WTC11 (cell line): ENCODE data around the gene BACE1-AS. TPM values are rescaled to one million over a fixed set of nuclear protein-coding genes. Genes with fewer than 3 reads are reported as not detected.

Experiments used
- ATAC-seq: fragments of 200-7000 bp; cut with Tn5 transposase; 2 replicates; pipeline ENCODE4 v1.10.0; 2021; ENCODE audit warnings: mild to moderate bottlenecking, moderate library complexity
- CTCF ChIA-PET: fragments of 300-600 bp; sonication (Branson Sonifier 250); formaldehyde crosslinking; loops from one replicate; lab custom pipeline; 2021; ENCODE audit warnings: antibody characterized with exemption; lab: Charles Lee
- POLR2A ChIA-PET: fragments of 350-600 bp; sonication (Branson Sonifier 250); formaldehyde crosslinking; loops from one replicate; lab custom pipeline; 2021; ENCODE audit warnings: antibody characterized with exemption; lab: Charles Lee
- DNase-seq: peaks from one replicate; pipeline ENCODE4 v3.0.0; 2021; ENCODE audit warnings: low spot score
- H3K27ac Mint-ChIP-seq: 2 replicates; pipeline ENCODE4 v1.8.0; 2021; ENCODE audit warnings: mixed read lengths
- H3K27me3 Mint-ChIP-seq: 2 replicates; pipeline ENCODE4 v1.8.0; 2021; ENCODE audit warnings: low read depth, mild to moderate bottlenecking, moderate library complexity, mixed read lengths
- H3K36me3 Mint-ChIP-seq: 2 replicates; pipeline ENCODE4 v1.8.0; 2021; ENCODE audit warnings: mixed read lengths
- H3K4me1 Mint-ChIP-seq: 2 replicates; pipeline ENCODE4 v1.8.0; 2022; ENCODE audit warnings: mixed read lengths
- H3K4me3 Mint-ChIP-seq: 2 replicates; pipeline ENCODE4 v1.8.0; 2021; ENCODE audit warnings: mild to moderate bottlenecking, moderate library complexity, mixed read lengths
- H3K9me3 Mint-ChIP-seq: 2 replicates; pipeline ENCODE4 v1.8.0; 2021; ENCODE audit warnings: mixed read lengths
- FOXJ3 ChIP-seq: sonication (generic); formaldehyde crosslinking; IDR thresholded peaks from 2 replicates; pipeline ENCODE4 v1.9.0; 2021; ENCODE audit warnings: missing genetic modification reagents, mild to moderate bottlenecking, borderline replicate concordance
- GABPB1 ChIP-seq: sonication (generic); formaldehyde crosslinking; IDR thresholded peaks from 2 replicates; pipeline ENCODE4 v1.8.1; 2023; ENCODE audit warnings: mild to moderate bottlenecking, missing genetic modification reagents
- NFYB ChIP-seq: sonication (generic); formaldehyde crosslinking; conservative IDR thresholded peaks from 2 replicates; pipeline ENCODE4 v1.8.0; 2022; ENCODE audit warnings: low read depth, missing genetic modification reagents
- OVOL2 ChIP-seq: fragments of 250-450 bp; sonication (Bioruptor Pico); IDR thresholded peaks from 2 replicates; pipeline ENCODE4 v1.9.0; 2021; ENCODE audit warnings: mild to moderate bottlenecking, borderline replicate concordance
- SMAD4 ChIP-seq: sonication (generic); formaldehyde crosslinking; IDR thresholded peaks from 2 replicates; pipeline ENCODE4 v1.8.0; 2022; ENCODE audit warnings: mild to moderate bottlenecking, missing genetic modification reagents
- ZNF121 ChIP-seq: sonication (generic); formaldehyde crosslinking; IDR thresholded peaks from 2 replicates; pipeline ENCODE4 v1.8.0; 2023; ENCODE audit warnings: missing genetic modification reagents
- ZNF423 ChIP-seq: fragments of 250-450 bp; sonication (Bioruptor Pico); IDR thresholded peaks from 2 replicates; pipeline ENCODE4 v2.1.2; 2022; ENCODE audit warnings: mild to moderate bottlenecking, moderate library complexity
- total RNA-seq: library from RNA; stranded (reverse); gene quantifications from 3 replicates; pipeline ENCODE4 v1.2.3, GENCODE V29; 2021
- TF ChIP-seq, protein P1 (sequence below): sonication (generic); formaldehyde crosslinking; IDR thresholded peaks from 2 replicates; pipeline ENCODE4 v1.8.1; 2023; ENCODE audit warnings: mild to moderate bottlenecking, missing genetic modification reagents
- TF ChIP-seq, protein P2 (sequence below): sonication (generic); formaldehyde crosslinking; IDR thresholded peaks from 2 replicates; pipeline ENCODE4 v1.8.1; 2022; ENCODE audit warnings: missing genetic modification reagents, borderline replicate concordance
- TF ChIP-seq, protein P3 (sequence below): sonication (generic); formaldehyde crosslinking; IDR thresholded peaks from 2 replicates; pipeline ENCODE4 v1.8.1; 2023; ENCODE audit warnings: mild to moderate bottlenecking, missing genetic modification reagents

Gene BACE1-AS
- total RNA-seq, 1 experiment from 2014 or later = 13.8 TPM

DNA sequence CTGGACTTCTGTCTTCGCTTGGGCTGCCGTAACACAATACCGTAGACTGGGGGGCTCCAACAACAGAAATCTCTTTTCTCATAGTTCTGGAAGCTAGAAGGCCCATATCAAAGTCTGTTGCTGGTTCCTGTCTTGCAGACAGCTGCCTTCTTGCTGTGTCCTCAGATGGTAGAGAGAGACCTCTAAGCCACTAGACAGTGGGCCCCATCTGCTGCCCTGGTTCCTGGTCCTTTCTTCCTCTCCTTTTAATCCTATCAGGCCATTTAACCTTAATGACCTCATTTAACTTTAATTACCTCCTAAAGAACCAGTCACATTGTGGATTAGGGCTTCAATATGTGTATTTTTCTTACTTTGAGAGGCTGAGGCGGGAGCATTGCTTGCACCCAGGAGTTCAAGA is 45.9 kb downstream of the BACE1-AS start:
- no peak overlapping the region for H3K27ac Mint-ChIP-seq
- ATAC-seq = no peak
- POLR2A ChIA-PET = no interaction called here
- H3K27me3 Mint-ChIP-seq = no peaks in the 10 kb centered on the region
- H3K4me3 Mint-ChIP-seq = no peak overlapping the region
- CTCF ChIA-PET = no interaction called here
- DNase-seq = no peak
- H3K9me3 Mint-ChIP-seq = no peaks in the 10 kb centered on the region
- H3K36me3 Mint-ChIP-seq = peaks cover 3% of the 10 kb centered on the region
- no peak for TF ChIP-seq FOXJ3 (CRISPR knock-in tag)
- no peak for TF ChIP-seq ZNF121 (CRISPR knock-in tag)
- no peak for TF ChIP-seq SMAD4 (CRISPR knock-in tag)
- TF ChIP-seq, protein P1, sequence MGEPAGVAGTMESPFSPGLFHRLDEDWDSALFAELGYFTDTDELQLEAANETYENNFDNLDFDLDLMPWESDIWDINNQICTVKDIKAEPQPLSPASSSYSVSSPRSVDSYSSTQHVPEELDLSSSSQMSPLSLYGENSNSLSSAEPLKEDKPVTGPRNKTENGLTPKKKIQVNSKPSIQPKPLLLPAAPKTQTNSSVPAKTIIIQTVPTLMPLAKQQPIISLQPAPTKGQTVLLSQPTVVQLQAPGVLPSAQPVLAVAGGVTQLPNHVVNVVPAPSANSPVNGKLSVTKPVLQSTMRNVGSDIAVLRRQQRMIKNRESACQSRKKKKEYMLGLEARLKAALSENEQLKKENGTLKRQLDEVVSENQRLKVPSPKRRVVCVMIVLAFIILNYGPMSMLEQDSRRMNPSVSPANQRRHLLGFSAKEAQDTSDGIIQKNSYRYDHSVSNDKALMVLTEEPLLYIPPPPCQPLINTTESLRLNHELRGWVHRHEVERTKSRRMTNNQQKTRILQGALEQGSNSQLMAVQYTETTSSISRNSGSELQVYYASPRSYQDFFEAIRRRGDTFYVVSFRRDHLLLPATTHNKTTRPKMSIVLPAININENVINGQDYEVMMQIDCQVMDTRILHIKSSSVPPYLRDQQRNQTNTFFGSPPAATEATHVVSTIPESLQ (CRISPR knock-in tag) = no peak
- no peak for TF ChIP-seq NFYB (CRISPR knock-in tag)
- TF ChIP-seq GABPB1 (CRISPR knock-in tag) = no peak
- TF ChIP-seq, protein P2, sequence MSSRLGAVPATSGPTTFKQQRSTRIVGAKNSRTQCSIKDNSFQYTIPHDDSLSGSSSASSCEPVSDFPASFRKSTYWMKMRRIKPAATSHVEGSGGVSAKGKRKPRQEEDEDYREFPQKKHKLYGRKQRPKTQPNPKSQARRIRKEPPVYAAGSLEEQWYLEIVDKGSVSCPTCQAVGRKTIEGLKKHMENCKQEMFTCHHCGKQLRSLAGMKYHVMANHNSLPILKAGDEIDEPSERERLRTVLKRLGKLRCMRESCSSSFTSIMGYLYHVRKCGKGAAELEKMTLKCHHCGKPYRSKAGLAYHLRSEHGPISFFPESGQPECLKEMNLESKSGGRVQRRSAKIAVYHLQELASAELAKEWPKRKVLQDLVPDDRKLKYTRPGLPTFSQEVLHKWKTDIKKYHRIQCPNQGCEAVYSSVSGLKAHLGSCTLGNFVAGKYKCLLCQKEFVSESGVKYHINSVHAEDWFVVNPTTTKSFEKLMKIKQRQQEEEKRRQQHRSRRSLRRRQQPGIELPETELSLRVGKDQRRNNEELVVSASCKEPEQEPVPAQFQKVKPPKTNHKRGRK (CRISPR knock-in tag) = no peak
- TF ChIP-seq ZNF423 (CRISPR knock-in tag) = no peak
- TF ChIP-seq OVOL2 (CRISPR knock-in tag) = no peak
- TF ChIP-seq, protein P3, sequence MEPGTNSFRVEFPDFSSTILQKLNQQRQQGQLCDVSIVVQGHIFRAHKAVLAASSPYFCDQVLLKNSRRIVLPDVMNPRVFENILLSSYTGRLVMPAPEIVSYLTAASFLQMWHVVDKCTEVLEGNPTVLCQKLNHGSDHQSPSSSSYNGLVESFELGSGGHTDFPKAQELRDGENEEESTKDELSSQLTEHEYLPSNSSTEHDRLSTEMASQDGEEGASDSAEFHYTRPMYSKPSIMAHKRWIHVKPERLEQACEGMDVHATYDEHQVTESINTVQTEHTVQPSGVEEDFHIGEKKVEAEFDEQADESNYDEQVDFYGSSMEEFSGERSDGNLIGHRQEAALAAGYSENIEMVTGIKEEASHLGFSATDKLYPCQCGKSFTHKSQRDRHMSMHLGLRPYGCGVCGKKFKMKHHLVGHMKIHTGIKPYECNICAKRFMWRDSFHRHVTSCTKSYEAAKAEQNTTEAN = no peak
- H3K4me1 Mint-ChIP-seq = no peaks in the 10 kb centered on the region

Other genes with a start within 250 kb of the BACE1-AS start
- gene SIK3, start 192.9 kb upstream of the BACE1-AS start, total RNA-seq = 26.4 to 34.4 TPM (median 29.6 TPM) in 3 replicates
- gene PAFAH1B2, start 147.1 kb upstream of the BACE1-AS start, total RNA-seq = 132 to 138 TPM (median 133 TPM) in 3 replicates
- gene SIDT2, start 112.6 kb upstream of the BACE1-AS start, total RNA-seq = 20.7 to 27.6 TPM (median 20.9 TPM) in 3 replicates
- gene TAGLN, start 92.0 kb upstream of the BACE1-AS start, total RNA-seq = 51.1 to 71.5 TPM (median 53.9 TPM) in 3 replicates
- 39.4 to 48.9 TPM (median 41.9 TPM) in 3 replicates for gene PCSK7, start 59.3 kb upstream of the BACE1-AS start, total RNA-seq
- 35.4 to 45.0 TPM (median 37.8 TPM) in 3 replicates for gene RNF214, start 58.7 kb upstream of the BACE1-AS start, total RNA-seq
- gene BACE1, start 24.9 kb downstream of the BACE1-AS start, total RNA-seq = 8.5 to 9.2 TPM (median 8.7 TPM) in 3 replicates
- gene CEP164, start 36.5 kb downstream of the BACE1-AS start, total RNA-seq = 21.0 to 23.5 TPM (median 21.8 TPM) in 3 replicates